H1 (cell line): Measurements from ENCODE around the gene PRKAA1.

Experiments used
- CBX8 ChIP-seq: fragments of 300-800, 300-1000 bp; sonication (generic); IDR thresholded peaks from 2 replicates; pipeline ENCODE4 v1.7.1; 2016; ENCODE audit warnings: low read depth, low read length, borderline replicate concordance
- CHD2 ChIP-seq: IDR thresholded peaks from 2 replicates; pipeline ENCODE4 v1.6.1; 2012; ENCODE audit warnings: low read length, improper control_type of control experiment
- CREB1 ChIP-seq: IDR thresholded peaks from 2 replicates; pipeline ENCODE4 v1.6.1; 2012; ENCODE audit warnings: inconsistent platforms
- POLR2AphosphoS5 ChIP-seq: IDR thresholded peaks from 2 replicates; pipeline ENCODE4 v1.6.1; 2011; ENCODE audit warnings: low read depth, low read length
- TF ChIP-seq, protein P1 (sequence below), 3 experiments: IDR thresholded peaks; 1 replicate in 2 of 3; 2 replicates in 1 of 3; pipeline versions ENCODE4 v1.5.1 to v1.6.1; 2011; ENCODE audit warnings: low read length in 3 of 3, mild to moderate bottlenecking in 3 of 3, inconsistent platforms in 2 of 3, low read depth in 1 of 3, moderate library complexity in 1 of 3; ENCODE audit not compliant: insufficient read depth in 1 of 3; ENCODE audit errors: control extremely low read depth in 1 of 3
- TF ChIP-seq, protein P2 (sequence below): IDR thresholded peaks from 2 replicates; pipeline ENCODE4 v1.6.1; 2011; ENCODE audit warnings: low read length, improper control_type of control experiment

DNA sequence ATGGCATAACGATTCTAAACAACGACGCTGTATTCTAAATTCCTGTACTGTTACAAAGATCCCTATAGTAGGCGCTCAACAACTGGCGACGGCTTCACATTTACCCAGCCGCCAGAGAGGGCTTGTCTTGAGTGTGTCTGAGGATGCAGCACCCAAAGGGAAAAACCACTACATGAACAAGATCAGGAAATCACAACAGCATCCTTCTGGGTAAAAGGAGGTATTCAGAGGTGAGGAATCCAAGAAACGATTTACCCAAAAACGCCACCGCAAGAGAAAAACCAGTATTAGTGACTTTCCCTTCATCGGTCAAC, 43.1 kb downstream of the PRKAA1 start:
- TF ChIP-seq, protein P1, sequence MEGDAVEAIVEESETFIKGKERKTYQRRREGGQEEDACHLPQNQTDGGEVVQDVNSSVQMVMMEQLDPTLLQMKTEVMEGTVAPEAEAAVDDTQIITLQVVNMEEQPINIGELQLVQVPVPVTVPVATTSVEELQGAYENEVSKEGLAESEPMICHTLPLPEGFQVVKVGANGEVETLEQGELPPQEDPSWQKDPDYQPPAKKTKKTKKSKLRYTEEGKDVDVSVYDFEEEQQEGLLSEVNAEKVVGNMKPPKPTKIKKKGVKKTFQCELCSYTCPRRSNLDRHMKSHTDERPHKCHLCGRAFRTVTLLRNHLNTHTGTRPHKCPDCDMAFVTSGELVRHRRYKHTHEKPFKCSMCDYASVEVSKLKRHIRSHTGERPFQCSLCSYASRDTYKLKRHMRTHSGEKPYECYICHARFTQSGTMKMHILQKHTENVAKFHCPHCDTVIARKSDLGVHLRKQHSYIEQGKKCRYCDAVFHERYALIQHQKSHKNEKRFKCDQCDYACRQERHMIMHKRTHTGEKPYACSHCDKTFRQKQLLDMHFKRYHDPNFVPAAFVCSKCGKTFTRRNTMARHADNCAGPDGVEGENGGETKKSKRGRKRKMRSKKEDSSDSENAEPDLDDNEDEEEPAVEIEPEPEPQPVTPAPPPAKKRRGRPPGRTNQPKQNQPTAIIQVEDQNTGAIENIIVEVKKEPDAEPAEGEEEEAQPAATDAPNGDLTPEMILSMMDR (IDR thresholded peaks at IDR 0.05; ENCODE audit: control extremely low read depth in 1 of 3, insufficient read depth in 1 of 3, low read depth in 1 of 3, low read length in 3 of 3), result peak; percentile 35 to 66 (median 64)
- TF ChIP-seq CHD2 (no peak), POLR2AphosphoS5 (no peak), CREB1 (no peak; the same call in 1 of the 2 replicates), CBX8 (no peak)
- TF ChIP-seq, protein P2, sequence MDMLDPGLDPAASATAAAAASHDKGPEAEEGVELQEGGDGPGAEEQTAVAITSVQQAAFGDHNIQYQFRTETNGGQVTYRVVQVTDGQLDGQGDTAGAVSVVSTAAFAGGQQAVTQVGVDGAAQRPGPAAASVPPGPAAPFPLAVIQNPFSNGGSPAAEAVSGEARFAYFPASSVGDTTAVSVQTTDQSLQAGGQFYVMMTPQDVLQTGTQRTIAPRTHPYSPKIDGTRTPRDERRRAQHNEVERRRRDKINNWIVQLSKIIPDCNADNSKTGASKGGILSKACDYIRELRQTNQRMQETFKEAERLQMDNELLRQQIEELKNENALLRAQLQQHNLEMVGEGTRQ, result no peak
